IMR-90 (cell line): Measurements from ENCODE around the gene LCE2B. TPM values are rescaled to one million over a fixed set of nuclear protein-coding genes. Genes with fewer than 3 reads are reported as not detected.

Experiments used
- ATAC-seq: fragments of 200-7000 bp; cut with Tn5 transposase; 2 replicates; pipeline ENCODE4 v1.9.1; 2020; ENCODE audit warnings: low read depth, mild to moderate bottlenecking, moderate library complexity
- BruUV-seq: library from RNA; stranded (reverse); fragments of 400-500 nt; replicated peaks from 2 replicates; lab custom pipeline; 2021; lab: Mats Ljungman, UMichigan
- CTCF ChIA-PET: fragments of 300-600 bp; formaldehyde crosslinking; extraction: SDS; loops from one replicate; lab custom pipeline; 2021; ENCODE audit warnings: antibody characterized with exemption; lab: Yijun Ruan, JAX
- POLR2A ChIA-PET: fragments of 300-600 bp; sonication (Branson Sonifier 250); formaldehyde crosslinking; loops from one replicate; lab custom pipeline; 2022; ENCODE audit warnings: antibody characterized with exemption; ENCODE audit not compliant: unreplicated experiment; lab: Charles Lee
- DNase-seq: peaks from one replicate; pipeline ENCODE4 v3.0.0; 2013
- H2AFZ ChIP-seq: replicated peaks from 2 replicates; pipeline ENCODE3; 2013; ENCODE audit warnings: low read length, mild to moderate bottlenecking; ENCODE audit not compliant: poor library complexity
- H2AK5ac ChIP-seq: 2 replicates; pipeline ENCODE4 v1.6.1; 2013; ENCODE audit warnings: low read depth, low read length, inconsistent platforms
- H2AK9ac ChIP-seq: replicated peaks from 2 replicates; pipeline ENCODE3; 2013; ENCODE audit warnings: mild to moderate bottlenecking, low read depth, low read length, moderate library complexity; ENCODE audit not compliant: poor library complexity
- H2BK120ac ChIP-seq: 2 replicates; pipeline ENCODE4 v1.6.1; 2013; ENCODE audit warnings: low read depth, low read length, inconsistent platforms
- H2BK15ac ChIP-seq: 3 replicates; pipeline ENCODE4 v1.6.1; 2013; ENCODE audit warnings: low read depth, low read length, inconsistent platforms
- H2BK20ac ChIP-seq: 2 replicates; pipeline ENCODE4 v1.6.1; 2013; ENCODE audit warnings: low read depth, mild to moderate bottlenecking, inconsistent platforms, low read length, moderate library complexity
- H2BK5ac ChIP-seq: 2 replicates; pipeline ENCODE4 v1.6.1; 2013; ENCODE audit warnings: mild to moderate bottlenecking, low read depth, low read length, inconsistent platforms; ENCODE audit not compliant: poor library complexity, severe bottlenecking
- H3K14ac ChIP-seq: replicated peaks from 2 replicates; pipeline ENCODE4 v1.6.1; 2013; ENCODE audit warnings: low read depth, low read length, inconsistent platforms
- H3K18ac ChIP-seq: 2 replicates; pipeline ENCODE4 v1.6.1; 2013; ENCODE audit warnings: low read depth, low read length, control low read depth
- H3K23ac ChIP-seq: 2 replicates; pipeline ENCODE4 v1.6.1; 2013; ENCODE audit warnings: low read depth, low read length, inconsistent platforms
- H3K27ac ChIP-seq: 2 replicates; pipeline ENCODE4 v1.5.1; 2013; ENCODE audit warnings: mild to moderate bottlenecking, control low read depth, low read length; ENCODE audit not compliant: insufficient read depth
- H3K27me3 ChIP-seq: 2 replicates; pipeline ENCODE4 v1.6.1; 2013; ENCODE audit warnings: low read length; ENCODE audit not compliant: control insufficient read depth, insufficient read depth
- H3K36me3 ChIP-seq: 2 replicates; pipeline ENCODE4 v1.6.1; 2013; ENCODE audit warnings: low read length, mixed read lengths; ENCODE audit not compliant: control insufficient read depth, insufficient read depth
- H3K4ac ChIP-seq: 2 replicates; pipeline ENCODE4 v1.6.1; 2013; ENCODE audit warnings: low read depth, low read length, inconsistent platforms
- H3K4me1 ChIP-seq: 2 replicates; pipeline ENCODE4 v1.6.1; 2013; ENCODE audit warnings: low read length, mixed read lengths; ENCODE audit not compliant: control insufficient read depth, insufficient read depth
- H3K4me2 ChIP-seq: 2 replicates; pipeline ENCODE4 v1.6.1; 2013; ENCODE audit warnings: low read depth, mild to moderate bottlenecking, control low read depth, low read length, moderate library complexity
- H3K4me3 ChIP-seq: 2 replicates; pipeline ENCODE4 v1.5.1; 2013; ENCODE audit warnings: low read depth, mild to moderate bottlenecking, control low read depth, low read length, moderate library complexity; ENCODE audit not compliant: insufficient read depth
- H3K56ac ChIP-seq: 2 replicates; pipeline ENCODE4 v1.6.1; 2013; ENCODE audit warnings: low read length, inconsistent platforms; ENCODE audit not compliant: insufficient read depth; ENCODE audit errors: extremely low read depth
- H3K79me1 ChIP-seq, 2 experiments: 2 replicates each; pipeline ENCODE4 v1.6.1; 2013; ENCODE audit warnings: low read length in 2 of 2, inconsistent platforms in 1 of 2, low read depth in 1 of 2
- H3K9ac ChIP-seq: 2 replicates; pipeline ENCODE4 v1.6.1; 2013; ENCODE audit warnings: low read depth, low read length, control low read depth
- H3K9me1 ChIP-seq: 2 replicates; pipeline ENCODE4 v1.6.1; 2013; ENCODE audit warnings: low read length, inconsistent platforms; ENCODE audit not compliant: insufficient read depth
- H3K9me3 ChIP-seq: 2 replicates; pipeline ENCODE4 v1.6.1; 2013; ENCODE audit warnings: low read length; ENCODE audit not compliant: control insufficient read depth, insufficient read depth
- H4K20me1 ChIP-seq: 2 replicates; pipeline ENCODE4 v1.6.1; 2013; ENCODE audit warnings: low read length, inconsistent platforms; ENCODE audit not compliant: insufficient read depth
- H4K5ac ChIP-seq: 2 replicates; pipeline ENCODE4 v1.6.1; 2013; ENCODE audit warnings: mild to moderate bottlenecking, low read depth, low read length, control low read depth
- H4K8ac ChIP-seq, 2 experiments: 2 replicates each; pipeline ENCODE4 v1.6.1; 2013; ENCODE audit warnings: low read depth in 2 of 2, low read length in 2 of 2, control low read depth in 1 of 2, inconsistent platforms in 1 of 2
- H4K91ac ChIP-seq: 2 replicates; pipeline ENCODE4 v1.6.1; 2013; ENCODE audit warnings: low read depth, low read length, inconsistent platforms; ENCODE audit not compliant: insufficient read depth
- BHLHE40 ChIP-seq: fragments of 150-350 bp; IDR thresholded peaks from 2 replicates; pipeline ENCODE4 v1.6.1; 2016; ENCODE audit warnings: mild to moderate bottlenecking, low read depth, low read length
- CEBPB ChIP-seq: IDR thresholded peaks from 2 replicates; pipeline ENCODE4 v1.6.1; 2012; ENCODE audit warnings: low read depth, low read length, improper control_type of control experiment
- CHD1 ChIP-seq: IDR thresholded peaks from 2 replicates; pipeline ENCODE4 v1.6.1; 2012; ENCODE audit warnings: low read depth, low read length, improper control_type of control experiment
- CTCF ChIP-seq: conservative IDR thresholded peaks from 2 replicates; pipeline ENCODE4 v1.5.1; 2012; ENCODE audit warnings: mild to moderate bottlenecking, low read depth, low read length, improper control_type of control experiment
- ELK1 ChIP-seq: fragments of 150-350 bp; IDR thresholded peaks from 2 replicates; pipeline ENCODE4 v1.6.1; 2016; ENCODE audit warnings: low read depth, mild to moderate bottlenecking, low read length, moderate library complexity, borderline replicate concordance
- FOS ChIP-seq: fragments of 150-350 bp; IDR thresholded peaks from 2 replicates; pipeline ENCODE4 v1.6.1; 2016; ENCODE audit warnings: low read depth, low read length
- MAFK ChIP-seq: IDR thresholded peaks from 2 replicates; pipeline ENCODE4 v1.6.1; 2012; ENCODE audit warnings: low read depth, low read length, improper control_type of control experiment
- MAZ ChIP-seq: IDR thresholded peaks from 2 replicates; pipeline ENCODE4 v1.6.1; 2012; ENCODE audit warnings: low read depth, mild to moderate bottlenecking, low read length, improper control_type of control experiment, moderate library complexity, borderline replicate concordance
- MXI1 ChIP-seq: IDR thresholded peaks from 2 replicates; pipeline ENCODE4 v1.6.1; 2012; ENCODE audit warnings: low read depth, mild to moderate bottlenecking, low read length, moderate library complexity, borderline replicate concordance
- NFE2L2 ChIP-seq: fragments of 150-350 bp; IDR thresholded peaks from 2 replicates; pipeline ENCODE4 v1.6.1; 2016; ENCODE audit warnings: low read depth, mild to moderate bottlenecking, low read length
- POLR2A ChIP-seq: IDR thresholded peaks from 2 replicates; pipeline ENCODE4 v1.6.1; 2012; ENCODE audit warnings: mild to moderate bottlenecking, low read depth, low read length
- RAD21 ChIP-seq: IDR thresholded peaks from 2 replicates; pipeline ENCODE4 v1.6.1; 2012; ENCODE audit warnings: low read length, improper control_type of control experiment
- RCOR1 ChIP-seq: IDR thresholded peaks from 2 replicates; pipeline ENCODE4 v1.6.1; 2012; ENCODE audit warnings: mild to moderate bottlenecking, low read length, improper control_type of control experiment; ENCODE audit not compliant: insufficient replicate concordance
- RFX5 ChIP-seq: IDR thresholded peaks from 2 replicates; pipeline ENCODE4 v1.8.0; 2012; ENCODE audit warnings: low read depth, mild to moderate bottlenecking, low read length, moderate library complexity
- SMC3 ChIP-seq: fragments of 150-350 bp; IDR thresholded peaks from 2 replicates; pipeline ENCODE4 v1.6.1; 2016; ENCODE audit warnings: low read depth, mild to moderate bottlenecking, antibody characterized with exemption, low read length, moderate library complexity
- USF2 ChIP-seq: fragments of 150-350 bp; IDR thresholded peaks from 2 replicates; pipeline ENCODE4 v1.6.1; 2017; ENCODE audit warnings: mild to moderate bottlenecking, antibody characterized with exemption, low read length, low read depth
- dilution Hi-C: fragments of 300-500 bp; cut with HindIII; formaldehyde crosslinking; loops from one replicate; pipeline ENCODE4 v1.14.3; 2018; ENCODE audit warnings: low sequenced_read_pairs; ENCODE audit not compliant: unreplicated experiment
- in situ Hi-C: fragments of 300-500 bp; cut with MboI; formaldehyde crosslinking; loops from 3 replicates; pipeline ENCODE4 v1.14.3; 2019; ENCODE audit warnings: low sequenced_read_pairs, inconsistent platforms, mixed read lengths
- intact Hi-C: fragments of 100-400 bp; cut with micrococcal nuclease; formaldehyde crosslinking; loops from 2 replicates; pipeline ENCODE4 v1.10.0; 2022
- polyA plus RNA-seq, 3 experiments: library from polyadenylated mRNA; depleted of rRNA; stranded (reverse); fragments of >200 nt; gene quantifications; 2 replicates each; pipeline ENCODE4 v1.2.3, GENCODE V29; 2012; ENCODE audit warnings: low replicate concordance in 1 of 3
- total RNA-seq: library from RNA; depleted of rRNA; stranded (reverse); fragments of >200 nt; gene quantifications from 2 replicates; pipeline ENCODE4 v1.2.3, GENCODE V29; 2012

The LCE2B gene
- total and polyA plus RNA-seq, 2 of the 4 experiments (the other 2 are of a cell fraction) = not detected

GRCh38 chr1:152646656-152647055 is 39.3 kb upstream of the LCE2B start:
- Histone ChIP-seq H3K36me3 (no peaks in the 10 kb centered on the region), H3K9ac (no peak overlapping the region), H2BK20ac (no peak overlapping the region), H4K91ac (no peak overlapping the region), H2AK5ac (no peak overlapping the region), H4K20me1 (no peaks in the 10 kb centered on the region), H4K8ac (no peak overlapping the region), H2BK120ac (no peak overlapping the region), H3K18ac (no peak overlapping the region), H3K27ac (no peak overlapping the region), H3K4ac (no peak overlapping the region), H3K79me1 (no peaks in the 10 kb centered on the region), H3K9me3 (no peaks in the 10 kb centered on the region), H2BK5ac (no peak overlapping the region), H3K27me3 (no peaks in the 10 kb centered on the region), H4K5ac (no peak overlapping the region), H3K23ac (no peak overlapping the region), H3K4me1 (no peaks in the 10 kb centered on the region), H3K14ac (no peak overlapping the region), H3K4me2 (no peak overlapping the region), H2BK15ac (no peak overlapping the region), H3K9me1 (no peaks in the 10 kb centered on the region), H2AK9ac (no peak overlapping the region), H3K56ac (no peak overlapping the region), H2AFZ (no peak overlapping the region), H3K4me3 (no peak overlapping the region)
- no peak for DNase-seq
- in situ Hi-C loops (no loop called here), intact Hi-C loops (no loop called here), dilution Hi-C loops (no loop called here)
- TF ChIP-seq MXI1 (no peak), RAD21 (no peak), POLR2A (no peak), FOS (no peak), RFX5 (no peak), ELK1 (no peak), CHD1 (no peak), MAZ (no peak), NFE2L2 (no peak), SMC3 (no peak), CEBPB (no peak), CTCF (no peak), USF2 (no peak), RCOR1 (no peak), MAFK (no peak), BHLHE40 (no peak)
- no peak for ATAC-seq
- CTCF ChIA-PET = interaction anchor here (0.5 kb wide), 1 partner anchor 7 kb away, joined by 3 read pairs; no protein-coding TSS in a partner anchor
- POLR2A ChIA-PET = no interaction called here
- BruUV-seq = no TSS peak
